ENCODE measurements around the gene LCOR. TPM values are rescaled to one million over a fixed set of nuclear protein-coding genes. Genes with fewer than 3 reads are reported as not detected.

Gene LCOR
- total and polyA plus RNA-seq, 2 experiments from 2014 or later, result 26.1 to 48.7 TPM

DNA sequence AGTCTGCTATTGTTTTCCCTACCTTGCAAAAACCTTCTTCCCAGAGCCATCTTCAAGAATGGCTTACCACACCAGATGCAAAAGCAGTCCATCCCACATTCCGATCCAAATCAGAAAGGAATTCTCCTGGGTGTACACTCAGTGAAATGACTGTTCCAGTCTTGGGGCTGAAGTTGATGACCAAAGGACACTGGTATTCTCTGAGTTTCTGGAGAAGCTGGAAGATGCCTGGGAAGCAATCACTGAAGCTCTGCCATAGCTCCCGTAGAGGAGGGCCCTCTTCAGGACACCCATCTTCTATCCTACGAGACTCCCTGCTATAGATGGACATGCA lies 155.7 kb downstream of the LCOR start:
- Histone ChIP-seq H3K4me3 (no peak overlapping the region), H3K4me2 (no peak overlapping the region), H3K9me3 (ENCODE audit: low read depth) (no peaks in the 10 kb centered on the region), H2AFZ (no peak overlapping the region), H4K20me1 (ENCODE audit: insufficient read depth, poor library complexity, severe bottlenecking) (no peaks in the 10 kb centered on the region), H3K36me3 (replicated peaks; ENCODE audit: insufficient read depth, low read depth) (no peaks in the 10 kb centered on the region), H3K27me3 (no peaks in the 10 kb centered on the region), H3K9me2 (replicated peaks; ENCODE audit: insufficient read depth) (no peaks in the 10 kb centered on the region), H3K79me2 (no peaks in the 10 kb centered on the region), H3K27ac (no peak overlapping the region), H3K4me1 (ENCODE audit: insufficient read depth) (peaks cover 3% of the 10 kb centered on the region)
- TF ChIP-seq, protein P1, sequence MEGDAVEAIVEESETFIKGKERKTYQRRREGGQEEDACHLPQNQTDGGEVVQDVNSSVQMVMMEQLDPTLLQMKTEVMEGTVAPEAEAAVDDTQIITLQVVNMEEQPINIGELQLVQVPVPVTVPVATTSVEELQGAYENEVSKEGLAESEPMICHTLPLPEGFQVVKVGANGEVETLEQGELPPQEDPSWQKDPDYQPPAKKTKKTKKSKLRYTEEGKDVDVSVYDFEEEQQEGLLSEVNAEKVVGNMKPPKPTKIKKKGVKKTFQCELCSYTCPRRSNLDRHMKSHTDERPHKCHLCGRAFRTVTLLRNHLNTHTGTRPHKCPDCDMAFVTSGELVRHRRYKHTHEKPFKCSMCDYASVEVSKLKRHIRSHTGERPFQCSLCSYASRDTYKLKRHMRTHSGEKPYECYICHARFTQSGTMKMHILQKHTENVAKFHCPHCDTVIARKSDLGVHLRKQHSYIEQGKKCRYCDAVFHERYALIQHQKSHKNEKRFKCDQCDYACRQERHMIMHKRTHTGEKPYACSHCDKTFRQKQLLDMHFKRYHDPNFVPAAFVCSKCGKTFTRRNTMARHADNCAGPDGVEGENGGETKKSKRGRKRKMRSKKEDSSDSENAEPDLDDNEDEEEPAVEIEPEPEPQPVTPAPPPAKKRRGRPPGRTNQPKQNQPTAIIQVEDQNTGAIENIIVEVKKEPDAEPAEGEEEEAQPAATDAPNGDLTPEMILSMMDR (IDR thresholded peaks at IDR 0.05; ENCODE audit: poor library complexity), result no peak
- TF ChIP-seq EZH2 (IDR thresholded peaks at IDR 0.05; ENCODE audit: borderline replicate concordance) (no peak), EZH2phosphoT487 (IDR thresholded peaks at IDR 0.05; ENCODE audit: low read depth, severe bottlenecking, unreplicated experiment) (no peak)
- WGBS (ENCODE audit: low lambda C conversion rate, missing lambda C conversion rate), result 91% methylated on average over 3 of the region's 3 CpGs
- no peak for DNase-seq (ENCODE audit: low spot score)

DNA sequence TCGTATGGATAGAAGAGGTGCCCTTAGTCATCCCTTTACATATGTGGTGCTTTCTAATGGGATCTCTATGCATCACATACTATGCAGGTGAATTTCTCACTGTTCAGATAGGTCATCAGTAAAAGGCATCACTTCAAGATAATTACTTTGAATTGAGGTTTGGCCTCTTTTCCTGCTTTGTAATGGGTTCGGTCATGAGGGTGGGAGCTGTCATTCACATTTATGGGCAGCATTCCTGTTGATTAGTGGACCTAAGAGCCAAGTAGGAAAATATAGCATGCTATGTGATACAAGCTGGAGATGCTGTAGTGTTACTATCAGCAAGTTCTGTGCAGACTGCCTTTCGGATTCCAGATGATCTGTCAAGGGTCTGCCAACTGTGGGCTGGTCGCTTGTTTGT lies 156.3 kb downstream of the LCOR start:
- H3K79me2 ChIP-seq, result no peaks in the 10 kb centered on the region

DNA sequence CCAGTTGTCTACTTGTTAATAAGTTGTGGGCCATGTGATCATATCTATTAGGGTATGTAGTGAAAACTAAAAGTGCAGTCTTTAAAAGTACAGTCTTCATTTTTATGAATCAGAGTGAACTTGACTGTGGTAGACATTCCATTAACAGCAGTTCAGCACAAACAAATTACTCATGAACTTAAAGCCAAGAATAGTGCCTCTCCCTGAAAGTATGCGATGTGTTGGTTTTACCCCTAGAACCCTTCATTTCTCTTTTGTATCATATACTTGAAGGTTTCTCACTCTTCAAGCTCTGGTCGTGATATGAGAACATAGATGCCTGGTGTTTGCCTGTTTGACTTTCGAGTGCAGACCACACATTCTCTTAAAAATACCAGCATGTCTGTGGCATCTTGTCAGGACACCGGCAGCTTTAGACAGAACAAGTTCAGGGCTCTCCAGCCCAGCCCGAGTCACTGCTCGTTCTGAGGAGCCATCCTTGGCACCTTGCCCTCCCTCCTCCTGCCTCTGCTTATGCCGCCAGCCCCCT lies 159.3 kb downstream of the LCOR start:
- no peaks in the 10 kb centered on the region for H3K36me3 ChIP-seq (replicated peaks; ENCODE audit: insufficient read depth, low read depth)
- WGBS (ENCODE audit: low lambda C conversion rate, missing lambda C conversion rate), result 66% methylated on average over 7 of the region's 7 CpGs
- no peaks in the 10 kb centered on the region for H3K79me2 ChIP-seq
- H3K4me3 ChIP-seq, result no peak overlapping the region
- no peak overlapping the region for H2AFZ ChIP-seq
- H4K20me1 ChIP-seq (ENCODE audit: insufficient read depth, poor library complexity, severe bottlenecking), result no peaks in the 10 kb centered on the region
- peaks cover 3% of the 10 kb centered on the region for H3K4me1 ChIP-seq (ENCODE audit: insufficient read depth)
- H3K4me2 ChIP-seq, result no peak overlapping the region
- no peak overlapping the region for H3K27ac ChIP-seq
- H3K9me2 ChIP-seq (replicated peaks; ENCODE audit: insufficient read depth), result no peaks in the 10 kb centered on the region
- TF ChIP-seq, protein P1 (IDR thresholded peaks at IDR 0.05; ENCODE audit: poor library complexity), result no peak
- TF ChIP-seq EZH2phosphoT487 (IDR thresholded peaks at IDR 0.05; ENCODE audit: low read depth, severe bottlenecking, unreplicated experiment), result no peak
- TF ChIP-seq EZH2 (IDR thresholded peaks at IDR 0.05; ENCODE audit: borderline replicate concordance), result no peak
- DNase-seq (ENCODE audit: low spot score), result no peak
- no peaks in the 10 kb centered on the region for H3K9me3 ChIP-seq (ENCODE audit: low read depth)
- no peaks in the 10 kb centered on the region for H3K27me3 ChIP-seq

More for the DNA sequence above, 156.3 kb downstream of the LCOR start:
- TF ChIP-seq, protein P1 (IDR thresholded peaks at IDR 0.05; ENCODE audit: poor library complexity), result no peak
- no peak for TF ChIP-seq EZH2phosphoT487 (IDR thresholded peaks at IDR 0.05; ENCODE audit: low read depth, severe bottlenecking, unreplicated experiment)
- Histone ChIP-seq H3K4me2 (no peak overlapping the region), H4K20me1 (ENCODE audit: insufficient read depth, poor library complexity, severe bottlenecking) (no peaks in the 10 kb centered on the region), H3K4me1 (ENCODE audit: insufficient read depth) (peaks cover 3% of the 10 kb centered on the region), H2AFZ (no peak overlapping the region), H3K27me3 (no peaks in the 10 kb centered on the region), H3K9me2 (replicated peaks; ENCODE audit: insufficient read depth) (no peaks in the 10 kb centered on the region), H3K9me3 (ENCODE audit: low read depth) (no peaks in the 10 kb centered on the region), H3K4me3 (no peak overlapping the region), H3K36me3 (replicated peaks; ENCODE audit: insufficient read depth, low read depth) (no peaks in the 10 kb centered on the region), H3K27ac (no peak overlapping the region)
- WGBS (ENCODE audit: low lambda C conversion rate, missing lambda C conversion rate), result 75% methylated on average over 4 of the region's 4 CpGs
- no peak for DNase-seq (ENCODE audit: low spot score)

DNA sequence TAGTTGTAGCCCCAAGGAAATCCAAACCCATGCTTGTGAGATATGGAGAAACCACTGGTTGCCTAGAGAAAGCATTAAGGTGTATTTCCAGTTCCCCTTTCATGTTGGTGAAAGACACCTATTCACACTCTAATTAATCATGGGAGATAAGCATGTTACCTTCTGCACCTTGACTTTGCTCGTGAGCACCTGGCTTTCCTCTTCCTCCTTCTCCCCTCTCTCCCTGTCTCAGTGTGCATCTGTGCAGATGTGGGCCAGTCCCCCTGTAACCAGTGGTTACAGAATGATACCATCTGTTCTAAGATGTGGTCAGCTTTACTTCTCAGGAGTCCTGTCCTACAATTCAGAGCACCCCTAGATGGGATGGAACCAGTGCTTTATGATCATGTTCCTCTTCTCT lies 160.6 kb downstream of the LCOR start:
- Histone ChIP-seq H3K36me3 (replicated peaks; ENCODE audit: insufficient read depth, low read depth) (no peaks in the 10 kb centered on the region), H3K9me3 (ENCODE audit: low read depth) (no peaks in the 10 kb centered on the region), H3K4me1 (ENCODE audit: insufficient read depth) (peaks cover 3% of the 10 kb centered on the region), H3K9me2 (replicated peaks; ENCODE audit: insufficient read depth) (no peaks in the 10 kb centered on the region), H3K27me3 (no peaks in the 10 kb centered on the region), H3K4me2 (no peak overlapping the region), H3K27ac (no peak overlapping the region), H3K79me2 (no peaks in the 10 kb centered on the region), H2AFZ (no peak overlapping the region), H3K4me3 (no peak overlapping the region), H4K20me1 (ENCODE audit: insufficient read depth, poor library complexity, severe bottlenecking) (no peaks in the 10 kb centered on the region)
- no peak for DNase-seq (ENCODE audit: low spot score)
- 88% methylated on average over 1 of the region's 1 CpG for WGBS (ENCODE audit: low lambda C conversion rate, missing lambda C conversion rate)
- TF ChIP-seq EZH2 (IDR thresholded peaks at IDR 0.05; ENCODE audit: borderline replicate concordance) (no peak), EZH2phosphoT487 (IDR thresholded peaks at IDR 0.05; ENCODE audit: low read depth, severe bottlenecking, unreplicated experiment) (no peak)
- TF ChIP-seq, protein P1 (IDR thresholded peaks at IDR 0.05; ENCODE audit: poor library complexity), result no peak
